Stimulated activated CD4-positive, alpha-beta T cell treated with anti-CD3 and anti-CD28 coated beads, TNF-alpha, amount 100 ng/mL, for 4 hours (primary cell): ENCODE measurements around the gene RGS19.

ENCODE experiments used
- DNase-seq, 3 experiments: peaks; one replicate each; pipeline ENCODE4 v3.0.0-alpha.2; 2020; ENCODE audit warnings: low read depth in 3 of 3

The RGS19 gene

GRCh38 chr20:64108731-64109681 is 29.7 kb upstream of the RGS19 start:
- DNase-seq, result no peak

DNA sequence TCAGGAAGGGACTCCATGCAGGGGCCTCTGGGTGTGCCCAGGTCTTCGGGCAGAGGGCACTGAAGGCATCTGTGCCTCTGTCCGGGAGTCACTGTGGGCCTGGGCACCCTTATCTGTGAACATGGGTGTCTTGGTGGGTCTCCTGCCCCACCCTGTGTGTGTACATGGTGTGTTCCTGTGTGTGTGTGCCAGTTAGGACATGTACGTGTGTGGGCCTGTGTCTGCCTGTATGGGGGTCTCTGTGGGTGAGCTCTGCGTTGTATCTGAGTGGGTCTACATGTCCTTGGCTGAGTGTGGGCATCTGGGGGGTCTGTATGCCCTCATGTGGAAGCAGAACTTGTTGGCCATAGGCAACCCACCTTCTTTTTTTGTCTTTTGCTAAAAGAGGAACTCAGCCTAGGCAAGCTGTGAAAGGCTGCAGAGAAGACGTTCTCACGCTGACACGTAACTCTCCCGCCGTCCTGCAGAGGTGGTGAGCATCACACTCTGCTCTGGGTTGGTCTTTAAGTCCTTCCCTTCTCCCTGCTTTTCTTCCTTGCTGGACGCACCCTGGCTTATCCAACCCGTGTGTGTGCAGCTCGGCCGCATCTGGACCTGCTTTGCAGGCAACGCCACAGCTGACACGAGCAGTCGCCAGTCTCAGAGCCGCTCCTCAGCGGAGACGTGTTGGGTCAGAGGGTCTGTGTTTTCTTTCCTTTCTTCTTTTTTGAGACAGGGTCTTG is 28.6 kb upstream of the RGS19 start:
- no peak for DNase-seq

GRCh38 chr20:64106981-64107735 is 27.8 kb upstream of the RGS19 start, which contains the start of gene NPBWR2:
NPBWR2 (minus strand) TSS chr20:64107565; CDS start chr20:64106831, 734 bp downstream.
- no peak for DNase-seq

DNA sequence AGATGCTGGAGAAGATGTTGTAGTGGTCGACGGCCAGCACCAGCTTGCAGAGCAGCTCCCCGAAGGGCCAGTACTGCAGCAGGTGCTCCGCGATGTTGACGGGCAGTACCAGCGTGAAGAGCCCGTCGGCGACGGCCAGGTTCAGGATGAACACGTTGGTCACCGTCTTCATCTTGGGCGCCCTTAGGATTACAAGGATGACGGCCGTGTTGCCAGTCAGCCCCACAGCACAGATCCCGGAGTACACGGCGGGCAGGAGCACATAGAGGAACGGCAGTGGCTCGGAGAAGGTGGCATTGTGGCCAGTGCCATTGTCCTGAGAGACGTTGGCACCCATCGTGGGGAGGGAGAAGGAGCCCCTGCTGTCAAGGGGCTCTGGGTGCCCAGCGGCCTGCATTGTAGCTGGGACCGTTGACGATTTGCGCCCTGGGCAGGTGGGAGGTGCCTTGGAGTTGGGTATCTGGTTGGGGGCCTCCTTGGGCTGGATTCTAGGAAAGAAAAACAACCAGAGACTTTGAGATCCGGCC is 27.2 kb upstream of the RGS19 start:
- no peak for DNase-seq

GRCh38 chr20:64105846-64106434 is 26.6 kb upstream of the RGS19 start:
- DNase-seq, result no peak

- no peak for DNase-seq
Measured at GRCh38 chr20:64104667-64105451, 25.5 kb upstream of the RGS19 start.

GRCh38 chr20:64103871-64104666 is 24.8 kb upstream of the RGS19 start:
- no peak for DNase-seq

GRCh38 chr20:64102647-64103354 is 23.5 kb upstream of the RGS19 start:
- DNase-seq, result no peak

DNA sequence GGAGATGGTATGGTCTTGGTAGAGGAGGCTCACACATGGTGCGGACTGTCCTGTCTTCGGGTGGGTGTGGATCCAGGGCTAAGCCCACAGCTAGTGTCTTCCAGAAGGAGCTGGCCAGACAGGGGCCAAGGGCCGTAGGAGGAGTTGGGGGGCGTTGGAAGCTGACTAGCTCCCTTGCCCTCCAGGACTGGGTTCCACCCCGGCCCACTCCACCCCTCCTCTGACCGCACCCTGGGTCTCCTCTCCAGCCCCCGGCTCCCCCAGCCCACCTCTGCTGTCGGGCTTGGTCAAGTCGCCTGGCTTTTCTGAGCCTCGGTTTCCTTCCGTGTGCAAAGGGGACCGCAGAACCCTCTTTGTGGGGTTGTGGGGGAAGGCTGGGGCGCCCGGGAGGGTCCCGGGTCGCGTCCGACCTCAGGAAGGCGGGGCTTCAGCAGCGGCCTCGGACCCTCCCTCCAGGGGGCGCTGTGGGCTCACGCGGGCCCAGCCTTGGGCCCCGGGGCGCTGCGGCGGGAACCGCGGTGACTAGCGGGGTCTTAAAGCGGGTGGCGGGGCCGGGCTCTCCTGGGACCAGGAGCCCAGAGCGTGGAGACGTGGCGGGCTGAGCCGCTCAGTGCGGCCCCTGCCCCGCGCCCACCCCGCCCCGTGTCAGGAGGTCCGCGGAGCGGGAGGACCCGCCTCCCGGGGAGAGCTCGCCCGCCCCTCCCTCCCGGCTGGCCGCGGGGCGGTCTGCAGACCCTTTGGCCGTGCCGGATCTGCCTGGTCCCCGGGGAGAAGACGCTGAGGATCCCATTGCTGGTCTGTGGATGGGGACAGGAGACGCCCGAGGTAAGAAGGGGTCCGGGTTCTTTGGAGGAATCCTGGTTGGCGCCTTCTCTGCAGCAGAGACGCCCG is 22.7 kb upstream of the RGS19 start:
- peak; percentile 44 to 60 (median 50) for DNase-seq

- DNase-seq, result no peak
Measured at GRCh38 chr20:64100946-64101688, 21.8 kb upstream of the RGS19 start.

DNA sequence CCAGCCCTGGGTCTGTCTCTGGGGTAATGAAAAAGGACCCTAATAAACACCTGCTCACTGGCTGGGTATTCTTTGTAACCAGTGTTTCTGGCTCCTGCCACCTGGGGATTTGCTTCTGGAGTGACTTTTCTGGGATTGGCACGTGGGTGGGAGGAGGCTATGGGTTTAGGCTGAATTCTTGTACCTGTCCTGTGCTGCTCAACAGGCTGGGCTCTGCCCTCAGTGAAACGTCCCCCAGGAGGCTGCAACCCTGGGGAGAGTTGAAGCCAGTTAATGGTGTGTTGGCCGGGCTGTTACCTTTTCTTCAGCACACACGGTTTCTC is 21.2 kb upstream of the RGS19 start:
- DNase-seq, result no peak

GRCh38 chr20:64099880-64100565 is 20.7 kb upstream of the RGS19 start:
- no peak for DNase-seq

DNA sequence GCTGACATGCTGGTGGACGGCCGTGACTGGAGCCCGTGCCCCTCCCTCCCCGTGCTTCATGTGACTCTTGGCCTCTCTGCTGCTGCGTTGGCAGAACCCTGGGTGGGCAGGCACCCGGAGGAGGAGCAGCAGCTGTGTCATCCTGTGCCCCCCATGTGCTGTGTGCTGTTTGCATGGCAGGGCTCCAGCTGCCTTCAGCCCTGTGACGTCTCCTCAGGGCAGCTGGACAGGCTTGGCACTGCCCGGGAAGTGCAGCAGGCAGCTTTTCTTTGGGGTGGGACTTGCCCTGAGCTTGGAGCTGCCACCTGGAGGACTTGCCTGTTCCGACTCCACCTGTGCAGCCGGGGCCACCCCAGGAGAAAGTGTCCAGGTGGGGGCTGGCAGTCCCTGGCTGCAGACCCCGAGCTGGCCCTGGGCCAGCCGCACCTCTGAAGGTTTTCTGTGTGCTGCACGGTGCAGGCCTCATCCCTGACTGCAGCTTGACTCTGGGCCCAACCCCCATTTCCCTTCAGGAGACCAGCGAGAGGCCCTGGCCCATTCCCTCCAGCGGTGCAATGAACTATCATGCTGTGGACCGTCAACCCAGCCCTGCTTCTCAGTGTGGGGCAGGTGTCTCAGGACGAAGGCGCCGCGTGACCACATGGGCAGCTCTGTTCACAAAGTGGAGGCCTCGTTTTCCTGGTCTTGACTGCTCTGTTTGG is 19.9 kb upstream of the RGS19 start:
- DNase-seq, result no peak

DNA sequence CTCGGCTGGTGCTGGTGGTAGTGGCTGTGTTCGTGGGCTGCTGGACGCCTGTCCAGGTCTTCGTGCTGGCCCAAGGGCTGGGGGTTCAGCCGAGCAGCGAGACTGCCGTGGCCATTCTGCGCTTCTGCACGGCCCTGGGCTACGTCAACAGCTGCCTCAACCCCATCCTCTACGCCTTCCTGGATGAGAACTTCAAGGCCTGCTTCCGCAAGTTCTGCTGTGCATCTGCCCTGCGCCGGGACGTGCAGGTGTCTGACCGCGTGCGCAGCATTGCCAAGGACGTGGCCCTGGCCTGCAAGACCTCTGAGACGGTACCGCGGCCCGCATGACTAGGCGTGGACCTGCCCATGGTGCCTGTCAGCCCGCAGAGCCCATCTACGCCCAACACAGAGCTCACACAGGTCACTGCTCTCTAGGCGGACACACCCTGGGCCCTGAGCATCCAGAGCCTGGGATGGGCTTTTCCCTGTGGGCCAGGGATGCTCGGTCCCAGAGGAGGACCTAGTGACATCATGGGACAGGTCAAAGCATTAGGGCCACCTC is 19.2 kb upstream of the RGS19 start:
- DNase-seq, result no peak

GRCh38 chr20:64096535-64096934 is 17.2 kb upstream of the RGS19 start:
- DNase-seq, result no peak

- no peak for DNase-seq
Measured at GRCh38 chr20:64095927-64096326, 16.6 kb upstream of the RGS19 start.
